Mucosa of descending colon (tissue), 3 donors: ENCODE measurements around the gene PARN. TPM values are rescaled to one million over a fixed set of nuclear protein-coding genes. Genes with fewer than 3 reads are reported as not detected.
"Not testable (repeated sequence)": the region's sequence is repeated elsewhere in the genome, so short reads cannot be mapped to it uniquely, and the experiment has no call there.

ENCODE experiments used
- ATAC-seq: fragments of 200-7000 bp; cut with Tn5 transposase; one replicate; pipeline ENCODE4 v1.9.1; 2020; ENCODE audit warnings: mild to moderate bottlenecking, moderate library complexity
- DNase-seq, 3 donors: peaks; one replicate each; pipeline ENCODE4 v3.0.0-alpha.2; 2020
- H3K36me3 ChIP-seq: fragments of 200-600 bp; one replicate; pipeline ENCODE4 v1.8.0; 2021; ENCODE audit warnings: low read depth, mild to moderate bottlenecking
- H3K4me1 ChIP-seq: fragments of 200-600 bp; one replicate; pipeline ENCODE4 v1.8.0; 2021; ENCODE audit warnings: low read depth, mild to moderate bottlenecking
- H3K4me3 ChIP-seq: fragments of 200-600 bp; one replicate; pipeline ENCODE4 v1.8.0; 2021; ENCODE audit warnings: mild to moderate bottlenecking
- H3K9me3 ChIP-seq: fragments of 200-600 bp; one replicate; pipeline ENCODE4 v1.8.0; 2021; ENCODE audit warnings: mild to moderate bottlenecking
- intact Hi-C, 2 donors: fragments of 100-400 bp; cut with DNase I in 1 of 2; cut with micrococcal nuclease in 1 of 2; formaldehyde crosslinking; loops; one replicate each; pipeline versions ENCODE4 v1.11.0 to v1.11.1; 2022; cut with DNase I, micrococcal nuclease
- total RNA-seq, 3 donors: library from RNA; stranded (reverse); fragmentation: NEBNext Ultra II Directional in 2 of 3; extraction: Animal tissue kit (Norgen Biotek cat#: 25700) in 2 of 3; gene quantifications; one replicate each; pipeline versions ENCODE4 v1.2.1 to v1.2.4, GENCODE V29; 2021 to 2023
- TF ChIP-seq, protein P1 (sequence below): fragments of 200-600 bp; IDR thresholded peaks from one replicate; pipeline ENCODE4 v1.8.0; 2022; ENCODE audit warnings: antibody characterized with exemption, mild to moderate bottlenecking
- donor health status: DM: no; HTN: no; CAD: no; lungs with moderate emphysema.
- donor health status: DM: no; HTN: no; CAD: no.
- donor health status: DM: no; HTN: yes; CAD: no.

The PARN gene
- total RNA-seq, 3 donors from 2014 or later = 31.5 to 34.0 (median 33.3) TPM

DNA sequence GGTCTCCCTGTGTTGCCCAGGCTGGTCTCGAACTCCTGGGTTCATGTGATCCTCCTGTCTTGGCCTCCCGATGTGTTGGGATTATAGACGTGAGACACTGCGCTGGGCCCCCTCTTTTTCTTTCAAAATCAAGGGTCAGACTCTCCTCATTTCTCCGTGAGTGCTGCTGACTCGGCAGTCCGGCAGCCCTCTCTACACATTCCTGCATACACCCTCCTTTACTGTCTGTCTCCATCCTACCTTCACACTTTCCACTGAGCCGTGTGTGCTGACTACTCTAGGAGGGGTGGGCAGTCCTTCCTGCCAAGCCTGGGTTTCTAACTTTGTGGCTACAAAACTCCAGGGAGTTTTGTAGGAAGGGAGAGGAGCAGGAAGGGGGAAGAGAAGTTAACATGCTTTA, 195.2 kb downstream of the PARN start:
- intact Hi-C loops = no loop called here
- no peak for ATAC-seq
- Histone ChIP-seq H3K4me3 (no peak overlapping the region), H3K36me3 (no peaks in the 10 kb centered on the region), H3K9me3 (no peaks in the 10 kb centered on the region), H3K4me1 (no peaks in the 10 kb centered on the region)
- TF ChIP-seq, protein P1, sequence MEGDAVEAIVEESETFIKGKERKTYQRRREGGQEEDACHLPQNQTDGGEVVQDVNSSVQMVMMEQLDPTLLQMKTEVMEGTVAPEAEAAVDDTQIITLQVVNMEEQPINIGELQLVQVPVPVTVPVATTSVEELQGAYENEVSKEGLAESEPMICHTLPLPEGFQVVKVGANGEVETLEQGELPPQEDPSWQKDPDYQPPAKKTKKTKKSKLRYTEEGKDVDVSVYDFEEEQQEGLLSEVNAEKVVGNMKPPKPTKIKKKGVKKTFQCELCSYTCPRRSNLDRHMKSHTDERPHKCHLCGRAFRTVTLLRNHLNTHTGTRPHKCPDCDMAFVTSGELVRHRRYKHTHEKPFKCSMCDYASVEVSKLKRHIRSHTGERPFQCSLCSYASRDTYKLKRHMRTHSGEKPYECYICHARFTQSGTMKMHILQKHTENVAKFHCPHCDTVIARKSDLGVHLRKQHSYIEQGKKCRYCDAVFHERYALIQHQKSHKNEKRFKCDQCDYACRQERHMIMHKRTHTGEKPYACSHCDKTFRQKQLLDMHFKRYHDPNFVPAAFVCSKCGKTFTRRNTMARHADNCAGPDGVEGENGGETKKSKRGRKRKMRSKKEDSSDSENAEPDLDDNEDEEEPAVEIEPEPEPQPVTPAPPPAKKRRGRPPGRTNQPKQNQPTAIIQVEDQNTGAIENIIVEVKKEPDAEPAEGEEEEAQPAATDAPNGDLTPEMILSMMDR = no peak
- no peak for DNase-seq

DNA sequence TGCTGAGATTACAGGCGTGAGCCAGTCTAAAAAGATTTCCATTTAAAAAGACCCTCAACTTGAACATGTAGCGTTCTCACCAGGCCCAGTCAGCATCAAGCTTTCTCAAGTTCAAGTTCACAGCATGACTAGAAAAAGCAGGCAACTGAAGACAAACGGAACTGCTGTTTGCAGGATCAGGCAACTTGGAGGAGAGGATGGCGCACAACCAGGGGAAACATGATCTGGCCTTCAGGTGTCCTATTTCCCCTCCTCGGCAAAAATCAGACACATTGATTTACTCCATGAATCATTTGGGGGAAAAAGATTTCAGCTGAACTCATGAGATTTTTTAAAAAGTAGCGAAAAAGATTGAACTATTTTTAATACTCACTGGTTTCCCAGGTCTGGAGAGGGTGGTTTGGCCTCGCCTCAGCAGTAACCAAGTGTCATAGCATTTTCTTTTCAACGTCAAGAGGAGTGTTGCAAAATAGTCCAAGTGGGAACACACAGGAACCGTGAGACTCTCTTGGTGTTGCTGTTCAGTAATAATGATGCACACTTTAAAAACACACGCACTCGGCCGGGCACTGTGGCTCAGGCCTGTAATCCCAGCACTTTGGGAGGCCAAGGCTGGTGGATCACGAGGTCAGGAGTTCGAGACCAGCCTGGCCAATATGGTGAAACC, 201.0 kb downstream of the PARN start:
- intact Hi-C loops, ATAC-seq, H3K9me3 ChIP-seq, H3K4me1 ChIP-seq, DNase-seq, H3K4me3 ChIP-seq, H3K36me3 ChIP-seq: not testable (repeated sequence)

DNA sequence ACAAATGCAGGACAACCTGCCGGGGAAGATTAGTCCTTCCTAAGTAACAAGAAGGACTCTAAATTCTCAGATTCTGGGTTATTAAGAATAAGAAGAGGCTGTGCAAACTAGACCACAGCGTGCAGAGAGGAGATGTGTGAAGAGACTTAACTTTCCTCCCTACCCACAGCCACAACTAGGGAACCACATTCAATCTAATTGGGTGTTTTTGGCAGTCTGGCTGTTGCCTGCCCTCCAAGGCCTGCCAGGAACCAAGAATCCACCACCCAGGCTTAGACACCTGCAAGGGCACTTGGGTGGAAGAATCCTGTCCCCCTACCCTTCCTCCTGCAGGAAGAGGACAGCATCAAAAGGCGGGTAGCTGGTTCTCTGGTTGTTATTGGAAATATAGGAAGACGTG, 202.0 kb downstream of the PARN start:
- Histone ChIP-seq H3K36me3 (no peaks in the 10 kb centered on the region), H3K9me3 (no peaks in the 10 kb centered on the region), H3K4me1 (no peaks in the 10 kb centered on the region), H3K4me3 (no peak overlapping the region)
- ATAC-seq = no peak
- DNase-seq = no peak
- intact Hi-C loops = no loop called here
- TF ChIP-seq, protein P1 = no peak

DNA sequence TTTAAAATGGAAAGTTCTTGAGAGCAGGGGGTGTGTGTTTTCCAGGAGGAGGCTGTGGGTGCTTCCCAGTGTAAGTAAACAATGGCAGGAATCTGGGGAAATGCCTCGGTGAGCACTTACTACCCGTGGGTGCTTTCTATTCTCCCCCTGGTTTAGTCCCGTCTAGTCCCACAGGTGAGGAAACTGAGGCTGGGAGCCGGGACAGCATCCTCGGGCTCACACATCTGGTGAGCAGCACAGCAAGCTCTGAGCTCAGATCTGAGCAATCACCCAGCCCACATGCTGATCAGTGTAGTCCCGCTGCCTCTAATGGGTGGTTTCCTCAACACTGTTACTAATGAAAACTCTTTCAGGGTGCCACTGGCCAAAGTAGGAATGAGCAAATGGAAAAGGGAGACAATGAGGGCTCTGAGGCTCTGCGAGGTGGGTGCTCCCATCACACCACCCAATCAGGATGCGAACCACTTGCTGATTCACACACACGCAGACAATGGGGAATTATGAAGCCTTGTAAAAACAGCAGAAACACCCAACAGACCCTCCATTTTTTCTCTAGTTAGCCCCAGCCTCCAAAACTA, 202.6 kb downstream of the PARN start:
- Histone ChIP-seq H3K4me1 (no peaks in the 10 kb centered on the region), H3K9me3 (no peaks in the 10 kb centered on the region), H3K36me3 (no peaks in the 10 kb centered on the region), H3K4me3 (no peak overlapping the region)
- ATAC-seq (no peak), DNase-seq (no peak)
- TF ChIP-seq, protein P1 = no peak
- intact Hi-C loops = no loop called here

DNA sequence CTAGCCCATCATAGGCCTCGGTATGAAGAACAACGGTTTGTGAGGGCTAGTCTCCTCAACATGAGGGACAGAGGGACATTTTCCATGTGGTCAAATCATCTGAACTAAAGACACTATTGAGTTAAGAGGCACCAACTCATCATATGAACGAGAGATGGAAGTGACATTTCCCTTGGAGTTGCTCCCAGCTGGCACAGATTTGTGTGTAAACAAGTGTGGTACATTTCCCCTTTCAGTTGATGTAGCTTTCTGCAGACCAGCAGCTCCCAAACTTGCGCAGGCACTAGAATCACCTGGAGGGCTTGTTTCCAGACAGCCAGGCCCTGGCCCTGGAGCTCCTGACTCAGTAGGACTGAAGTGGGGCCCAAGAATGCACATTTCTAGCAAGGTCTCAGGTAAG, 205.5 kb downstream of the PARN start:
- Histone ChIP-seq H3K4me3 (no peak overlapping the region), H3K4me1 (no peaks in the 10 kb centered on the region), H3K36me3 (no peaks in the 10 kb centered on the region), H3K9me3 (no peaks in the 10 kb centered on the region)
- intact Hi-C loops = no loop called here
- TF ChIP-seq, protein P1 = no peak
- DNase-seq (no peak), ATAC-seq (no peak)

DNA sequence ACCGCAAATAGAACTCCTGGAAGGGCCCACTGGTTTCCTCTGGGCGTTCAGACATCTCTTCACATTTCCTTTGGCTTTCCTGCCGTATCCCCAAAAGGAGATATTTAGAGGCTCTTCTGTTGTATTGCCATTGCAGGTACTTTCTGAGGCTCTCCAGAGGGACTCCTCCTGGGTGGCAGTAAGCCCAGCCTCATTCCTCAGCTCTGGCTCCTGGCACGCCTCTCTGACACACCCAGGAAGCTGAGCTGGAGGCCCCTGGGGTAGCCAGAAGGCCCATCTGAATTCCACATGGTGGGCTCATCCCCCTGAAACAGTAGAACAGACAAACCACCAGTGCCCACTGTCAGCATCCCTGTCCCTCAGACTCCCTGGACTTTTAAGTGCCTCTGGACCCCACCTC, 206.7 kb downstream of the PARN start:
- Histone ChIP-seq H3K9me3 (no peaks in the 10 kb centered on the region), H3K36me3 (no peaks in the 10 kb centered on the region), H3K4me1 (no peaks in the 10 kb centered on the region), H3K4me3 (no peak overlapping the region)
- no peak for DNase-seq
- TF ChIP-seq, protein P1 = no peak
- intact Hi-C loops = no loop called here
- ATAC-seq = no peak
